Activated CD8-positive, alpha-beta memory T cell treated with anti-CD3 and anti-CD28 coated beads, Interleukin-2, amount 50 U/mL, for 4 hours (primary cell): ENCODE results near the gene KIRREL3.

ENCODE experiments used
- DNase-seq: peaks from one replicate; pipeline ENCODE4 v3.0.0-alpha.2; 2020

The KIRREL3 gene

GRCh38 chr11:126821827-126822226 is 178.7 kb downstream of the KIRREL3 start:
- DNase-seq = no peak

- no peak for DNase-seq
These were observed 181.4 kb downstream of the KIRREL3 start for GRCh38 chr11:126819194-126819593.

- no peak for DNase-seq
These were observed 182.8 kb downstream of the KIRREL3 start for GRCh38 chr11:126817523-126818450.

GRCh38 chr11:126817096-126817495 is 183.5 kb downstream of the KIRREL3 start:
- no peak for DNase-seq

GRCh38 chr11:126816645-126817044 is 183.9 kb downstream of the KIRREL3 start:
- DNase-seq = no peak

- no peak for DNase-seq
These were observed 185.5 kb downstream of the KIRREL3 start for GRCh38 chr11:126815111-126815510.

GRCh38 chr11:126810776-126811175 is 189.8 kb downstream of the KIRREL3 start:
- DNase-seq = no peak

- no peak for DNase-seq
These were observed 190.9 kb downstream of the KIRREL3 start for GRCh38 chr11:126809514-126810289.

- DNase-seq = no peak
These were observed 191.7 kb downstream of the KIRREL3 start for GRCh38 chr11:126808836-126809235.

GRCh38 chr11:126808296-126808695 is 192.3 kb downstream of the KIRREL3 start:
- no peak for DNase-seq

GRCh38 chr11:126805870-126806269 is 194.7 kb downstream of the KIRREL3 start:
- DNase-seq = no peak

GRCh38 chr11:126804363-126804762 is 196.2 kb downstream of the KIRREL3 start:
- no peak for DNase-seq

GRCh38 chr11:126800009-126800408 is 200.6 kb downstream of the KIRREL3 start:
- DNase-seq = no peak

- DNase-seq = no peak
These were observed 203.0 kb downstream of the KIRREL3 start for GRCh38 chr11:126797457-126798169.

- DNase-seq = no peak
These were observed 207.0 kb downstream of the KIRREL3 start for GRCh38 chr11:126793596-126793995.

GRCh38 chr11:126791991-126792390 is 208.6 kb downstream of the KIRREL3 start:
- no peak for DNase-seq

GRCh38 chr11:126791446-126791845 is 209.1 kb downstream of the KIRREL3 start:
- no peak for DNase-seq

GRCh38 chr11:126790550-126791081 is 210.0 kb downstream of the KIRREL3 start:
- DNase-seq = no peak

GRCh38 chr11:126782810-126783209 is 217.8 kb downstream of the KIRREL3 start:
- DNase-seq = no peak

GRCh38 chr11:126781942-126782341 is 218.6 kb downstream of the KIRREL3 start:
- DNase-seq = no peak

GRCh38 chr11:126776119-126776518 is 224.5 kb downstream of the KIRREL3 start:
- no peak for DNase-seq

GRCh38 chr11:126772267-126772666 is 228.3 kb downstream of the KIRREL3 start:
- no peak for DNase-seq

- no peak for DNase-seq
These were observed 231.9 kb downstream of the KIRREL3 start for GRCh38 chr11:126768702-126769101.
